ENCODE results near the gene DST. TPM values are rescaled to one million over a fixed set of nuclear protein-coding genes. Genes with fewer than 3 reads are reported as not detected.

DST gene
- total and polyA plus RNA-seq, 2 of the 4 experiments (the other 2 are of a cell fraction), result 97.7 to 452 TPM

DNA sequence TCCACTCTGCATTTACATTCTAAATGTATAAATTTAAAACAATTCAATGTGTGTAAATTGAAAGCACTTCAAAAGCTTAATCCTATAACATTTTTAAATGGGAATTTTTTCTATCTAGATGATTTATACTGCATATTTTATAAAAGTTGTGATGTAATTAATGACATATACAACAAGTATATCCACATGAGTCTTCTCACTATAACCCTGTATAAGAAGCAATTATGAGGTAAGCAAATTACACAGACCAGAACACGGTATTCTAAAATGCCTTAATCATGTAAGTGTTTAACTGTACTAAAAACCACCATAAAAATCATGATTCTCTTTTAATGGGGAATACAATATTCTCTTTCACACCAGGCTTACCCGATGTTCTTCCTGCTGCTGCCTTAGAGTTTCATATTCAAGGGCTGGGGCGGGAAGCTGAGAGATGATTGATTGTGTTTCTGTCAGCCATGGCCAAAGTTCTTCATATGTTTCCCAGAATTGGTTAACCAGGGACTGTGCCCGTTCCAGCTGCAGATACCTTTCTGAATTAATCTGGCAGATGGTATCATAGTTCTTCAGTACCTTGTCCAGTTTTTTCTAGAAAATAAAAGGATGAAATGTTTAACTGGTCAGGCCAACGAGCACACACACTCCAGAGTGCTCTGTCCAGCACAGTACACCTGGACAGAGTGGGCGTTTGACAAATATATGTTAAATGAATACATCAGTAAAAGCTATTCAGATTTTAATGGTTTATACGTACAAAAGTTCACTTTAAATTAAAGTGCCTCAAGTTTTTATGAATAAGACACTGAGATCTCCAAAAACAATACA lies 127.4 kb downstream of the DST start:
- H3K9me3 ChIP-seq (ENCODE audit: control insufficient read depth, insufficient read depth, low read length), result no peaks in the 10 kb centered on the region
- H3K9ac ChIP-seq (ENCODE audit: low read depth, low read length), result no peak overlapping the region
- in situ Hi-C loops (cut with MboI; ENCODE audit: low sequenced_read_pairs), result no loop called here
- no peak for TF ChIP-seq RAD21 (IDR thresholded peaks at IDR 0.05; ENCODE audit: low read length)
- no peak for TF ChIP-seq SMC3 (IDR thresholded peaks at IDR 0.05; ENCODE audit: low read depth, low read length)
- TF ChIP-seq ELK1 (IDR thresholded peaks at IDR 0.05; ENCODE audit: borderline replicate concordance, low read depth, low read length), result no peak
- TF ChIP-seq RFX5 (IDR thresholded peaks at IDR 0.05; ENCODE audit: low read depth, low read length), result no peak
- no peak for TF ChIP-seq BHLHE40 (IDR thresholded peaks at IDR 0.05; ENCODE audit: low read depth, low read length)
- no peak for TF ChIP-seq FOS (IDR thresholded peaks at IDR 0.05; ENCODE audit: low read depth, low read length)
- no peak overlapping the region for H2BK20ac ChIP-seq (ENCODE audit: low read depth, low read length)
- no peak overlapping the region for H2AFZ ChIP-seq (replicated peaks; ENCODE audit: low read length, poor library complexity)
- no peak overlapping the region for H3K14ac ChIP-seq (replicated peaks; ENCODE audit: low read depth, low read length)
- H4K8ac ChIP-seq (ENCODE audit: low read depth in 2 of 2, low read length in 2 of 2), result no peak overlapping the region
- H3K4me2 ChIP-seq (ENCODE audit: low read depth, low read length), result no peak overlapping the region
- dilution Hi-C loops (cut with HindIII; ENCODE audit: low sequenced_read_pairs, unreplicated experiment), result no loop called here
- H3K27ac ChIP-seq (ENCODE audit: insufficient read depth, low read length), result peak overlapping the region; percentile 21; the same call in 1 of the 2 replicates
- no peak overlapping the region for H3K4ac ChIP-seq (ENCODE audit: low read depth, low read length)
- peaks cover 14% of the 10 kb centered on the region for H3K9me1 ChIP-seq (ENCODE audit: insufficient read depth, low read length)
- ChIA-PET CTCF (no interaction called here), POLR2A (ENCODE audit: unreplicated experiment) (no interaction called here)
- DNase-seq, result no peak
- no peak overlapping the region for H3K23ac ChIP-seq (ENCODE audit: low read depth, low read length)
- ATAC-seq (ENCODE audit: low read depth), result no peak
- intact Hi-C loops (cut with micrococcal nuclease), result no loop called here
- H4K5ac ChIP-seq (ENCODE audit: low read depth, low read length), result no peak overlapping the region
- H4K20me1 ChIP-seq (ENCODE audit: insufficient read depth, low read length), result no peaks in the 10 kb centered on the region; the same call in 1 of the 2 replicates
- H3K36me3 ChIP-seq (ENCODE audit: control insufficient read depth, insufficient read depth, low read length), result peaks cover 21% of the 10 kb centered on the region
- no peak overlapping the region for H2BK15ac ChIP-seq (ENCODE audit: low read depth, low read length)
- no peak overlapping the region for H3K4me3 ChIP-seq (ENCODE audit: insufficient read depth, low read depth, low read length)
- 0 out of 2 replicates have a peak overlapping the region, but pooled peaks have one; percentile 26 for H3K18ac ChIP-seq (ENCODE audit: low read depth, low read length)
- H3K4me1 ChIP-seq (ENCODE audit: control insufficient read depth, insufficient read depth, low read length), result peaks cover 13% of the 10 kb centered on the region
- no peak overlapping the region for H3K56ac ChIP-seq (ENCODE audit: extremely low read depth, insufficient read depth, low read length)
- no peaks in the 10 kb centered on the region for H3K27me3 ChIP-seq (ENCODE audit: control insufficient read depth, insufficient read depth, low read length)
- WGBS, 2 experiments (ENCODE audit: extremely low coverage in 2 of 2, insufficient read length in 1 of 2), result 83% methylated on average over 1 of the region's 7 CpGs; no CpG with 5 or more reads in 1 of the 2 experiments
- H2BK5ac ChIP-seq (ENCODE audit: low read depth, low read length, poor library complexity, severe bottlenecking), result peak overlapping the region; percentile 2
- H2BK120ac ChIP-seq (ENCODE audit: low read depth, low read length), result no peak overlapping the region
- H2AK9ac ChIP-seq (replicated peaks; ENCODE audit: low read depth, low read length, poor library complexity), result no peak overlapping the region
- peak overlapping the region; percentile 13; the same call in 1 of the 2 replicates for H2AK5ac ChIP-seq (ENCODE audit: low read depth, low read length)
- no peak overlapping the region for H4K91ac ChIP-seq (ENCODE audit: insufficient read depth, low read depth, low read length)
- peaks cover 32 to 52% of the 10 kb centered on the region in 2 experiments for H3K79me1 ChIP-seq (ENCODE audit: low read depth in 1 of 2, low read length in 2 of 2)
- no TSS peak for BruUV-seq (replicated peaks)
